GM23338 (cell line): ENCODE data around the gene XRCC4. TPM values are rescaled to one million over a fixed set of nuclear protein-coding genes. Genes with fewer than 3 reads are reported as not detected.
A peak's percentile ranks its signal among the peaks of the same experiment; 100 is the strongest.

Source experiments
- ATAC-seq: fragments of 200-7000 bp; cut with Tn5 transposase; 3 replicates; pipeline ENCODE4 v1.9.1; 2020
- DNase-seq: peaks from one replicate; pipeline ENCODE4 v3.0.0-alpha.2; 2015; ENCODE audit warnings: low spot score
- H2AFZ ChIP-seq: fragments of 200-600 bp; sonication (generic); 2 replicates; pipeline ENCODE4 v1.8.0; 2016; ENCODE audit warnings: antibody characterized with exemption, mild to moderate bottlenecking, moderate library complexity
- H3F3A ChIP-seq: fragments of 200-600 bp; sonication (generic); replicated peaks from 2 replicates; pipeline ENCODE4 v1.8.0; 2017; ENCODE audit warnings: antibody characterized with exemption, mixed run types, low read depth
- H3K27ac ChIP-seq: fragments of 200-600 bp; sonication (generic); 2 replicates; pipeline ENCODE4 v1.6.1; 2016; ENCODE audit warnings: low read depth
- H3K27me3 ChIP-seq: fragments of 200-600 bp; sonication (generic); 2 replicates; pipeline ENCODE4 v1.8.0; 2016; ENCODE audit warnings: mild to moderate bottlenecking, mixed run types, moderate library complexity; ENCODE audit not compliant: insufficient read depth
- H3K36me3 ChIP-seq: fragments of 200-600 bp; sonication (generic); 2 replicates; pipeline ENCODE4 v1.8.0; 2016; ENCODE audit warnings: mild to moderate bottlenecking; ENCODE audit not compliant: insufficient read depth
- H3K4me1 ChIP-seq: fragments of 200-600 bp; sonication (generic); 2 replicates; pipeline ENCODE4 v1.8.0; 2016; ENCODE audit warnings: mild to moderate bottlenecking, moderate library complexity; ENCODE audit not compliant: insufficient read depth
- H3K4me2 ChIP-seq: fragments of 200-600 bp; sonication (generic); 2 replicates; pipeline ENCODE4 v1.7.1; 2017; ENCODE audit warnings: mixed run types
- H3K4me3 ChIP-seq: fragments of 200-600 bp; sonication (generic); 2 replicates; pipeline ENCODE4 v1.6.1; 2016; ENCODE audit warnings: mixed run types
- H3K79me2 ChIP-seq: fragments of 200-600 bp; sonication (generic); replicated peaks from 2 replicates; pipeline ENCODE4 v1.8.0; 2017; ENCODE audit warnings: mild to moderate bottlenecking; ENCODE audit not compliant: insufficient read depth
- H3K9me2 ChIP-seq: fragments of 200-600 bp; sonication (generic); 2 replicates; pipeline ENCODE4 v1.8.0; 2017; ENCODE audit not compliant: insufficient read depth
- H4K20me1 ChIP-seq: fragments of 200-600 bp; sonication (generic); replicated peaks from 2 replicates; pipeline ENCODE4 v1.8.0; 2017; ENCODE audit warnings: mild to moderate bottlenecking; ENCODE audit not compliant: insufficient read depth
- H3K27ac Mint-ChIP-seq: 2 replicates; pipeline ENCODE4 v1.8.0; 2020; ENCODE audit warnings: inconsistent platforms, mild to moderate bottlenecking, moderate library complexity, mixed read lengths
- H3K27me3 Mint-ChIP-seq: 3 replicates; pipeline ENCODE4 v1.8.0; 2022; ENCODE audit warnings: low read depth, mild to moderate bottlenecking, moderate library complexity, mixed read lengths, inconsistent platforms; ENCODE audit not compliant: insufficient read depth, poor library complexity
- H3K36me3 Mint-ChIP-seq: 3 replicates; pipeline ENCODE4 v1.8.0; 2021; ENCODE audit warnings: low read depth, mild to moderate bottlenecking, inconsistent platforms, moderate library complexity, mixed read lengths
- H3K4me1 Mint-ChIP-seq: 3 replicates; pipeline ENCODE4 v1.8.0; 2020; ENCODE audit warnings: mild to moderate bottlenecking, inconsistent platforms, mixed read lengths
- H3K4me3 Mint-ChIP-seq: 3 replicates; pipeline ENCODE4 v1.8.0; 2021; ENCODE audit warnings: moderate library complexity, mild to moderate bottlenecking, inconsistent platforms, mixed read lengths
- H3K9me3 Mint-ChIP-seq: 3 replicates; pipeline ENCODE4 v1.8.0; 2020; ENCODE audit warnings: moderate library complexity, mild to moderate bottlenecking, inconsistent platforms, mixed read lengths
- CREB1 ChIP-seq: fragments of 250-450 bp; sonication (Bioruptor Pico); IDR thresholded peaks from 2 replicates; pipeline ENCODE4 v1.5.0; 2020; ENCODE audit warnings: low read depth, mild to moderate bottlenecking, moderate library complexity
- EZH2 ChIP-seq: fragments of 200-600 bp; sonication (generic); IDR thresholded peaks from one replicate; pipeline ENCODE4 v1.8.0; 2017; ENCODE audit warnings: antibody characterized with exemption, mild to moderate bottlenecking, low read depth; ENCODE audit not compliant: unreplicated experiment
- EZH2phosphoT487 ChIP-seq: fragments of 200-600 bp; sonication (generic); IDR thresholded peaks from one replicate; pipeline ENCODE4 v1.8.1; 2018; ENCODE audit warnings: antibody characterized with exemption; ENCODE audit not compliant: unreplicated experiment
- JUNB ChIP-seq: IDR thresholded peaks from one replicate; pipeline ENCODE4 v1.6.1; 2016; ENCODE audit warnings: antibody characterized with exemption; ENCODE audit not compliant: unreplicated experiment
- NANOG ChIP-seq: IDR thresholded peaks from 2 replicates; pipeline ENCODE4 v1.6.1; 2016; ENCODE audit warnings: antibody characterized with exemption, borderline replicate concordance
- POLR2AphosphoS5 ChIP-seq: IDR thresholded peaks from 2 replicates; pipeline ENCODE4 v1.6.1; 2016; ENCODE audit warnings: antibody characterized with exemption, low read depth
- REST ChIP-seq: IDR thresholded peaks from one replicate; pipeline ENCODE4 v1.6.1; 2018; ENCODE audit warnings: antibody characterized with exemption; ENCODE audit not compliant: unreplicated experiment
- STAT1 ChIP-seq: IDR thresholded peaks from one replicate; pipeline ENCODE4 v1.6.1; 2016; ENCODE audit warnings: antibody characterized with exemption; ENCODE audit not compliant: unreplicated experiment
- ZNF114 ChIP-seq: fragments of 250-450 bp; sonication (Bioruptor Pico); IDR thresholded peaks from 2 replicates; pipeline ENCODE4 v1.5.0; 2020; ENCODE audit warnings: mild to moderate bottlenecking, moderate library complexity
- ZNF331 ChIP-seq: fragments of 250-450 bp; sonication (Bioruptor Pico); IDR thresholded peaks from 2 replicates; pipeline ENCODE4 v1.5.0; 2020; ENCODE audit warnings: low read depth, mild to moderate bottlenecking, moderate library complexity
- ZNF462 ChIP-seq: fragments of 250-450 bp; sonication (Bioruptor Pico); IDR thresholded peaks from 2 replicates; pipeline ENCODE4 v1.5.0; 2020; ENCODE audit warnings: mild to moderate bottlenecking, moderate library complexity
- polyA plus RNA-seq: library from polyadenylated mRNA; unstranded; fragments of >200 nt; fragmentation: Nextera tagmentation; extraction: Ambion mirVana; gene quantifications from 2 replicates; pipeline ENCODE4 v1.2.1, GENCODE V29; 2016
- total RNA-seq: library from RNA; depleted of rRNA; stranded (reverse); fragments of >200 nt; shearing (Covaris generic); gene quantifications from 2 replicates; pipeline ENCODE4 v1.2.3, GENCODE V29; 2014
- TF ChIP-seq, protein P1 (sequence below), 2 experiments: fragments of 200-600 bp in 1 of 2; sonication (generic) in 1 of 2; conservative IDR thresholded peaks; 2 replicates each; pipeline versions ENCODE4 v1.5.1 to v1.6.1; 2016 to 2017; ENCODE audit warnings: antibody characterized with exemption in 2 of 2, low read depth in 2 of 2, mild to moderate bottlenecking in 2 of 2, moderate library complexity in 1 of 2

Gene XRCC4
- total and polyA plus RNA-seq, 2 experiments from 2014 or later: 11.5 to 22.4 TPM

DNA sequence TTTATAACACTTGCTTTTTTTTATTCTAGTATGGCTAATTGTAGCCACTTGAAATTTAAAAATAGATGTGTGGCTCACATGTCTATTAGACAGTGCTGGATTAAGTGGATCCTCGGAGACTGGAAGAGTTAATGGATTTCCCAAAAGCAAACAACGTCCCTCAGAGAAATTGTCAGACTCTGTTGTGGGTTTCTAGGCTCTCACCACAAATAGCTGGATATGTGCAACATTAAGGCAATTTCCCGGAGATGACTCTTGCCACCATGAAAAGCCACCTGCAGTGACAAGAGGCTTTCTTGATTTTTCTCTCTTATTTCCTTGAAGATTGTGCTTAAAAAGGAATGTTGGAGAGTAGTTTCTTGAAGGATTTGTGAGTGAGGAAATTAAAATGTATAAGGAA is 43.3 kb upstream of the XRCC4 start (continued):
- TF ChIP-seq, protein P1, sequence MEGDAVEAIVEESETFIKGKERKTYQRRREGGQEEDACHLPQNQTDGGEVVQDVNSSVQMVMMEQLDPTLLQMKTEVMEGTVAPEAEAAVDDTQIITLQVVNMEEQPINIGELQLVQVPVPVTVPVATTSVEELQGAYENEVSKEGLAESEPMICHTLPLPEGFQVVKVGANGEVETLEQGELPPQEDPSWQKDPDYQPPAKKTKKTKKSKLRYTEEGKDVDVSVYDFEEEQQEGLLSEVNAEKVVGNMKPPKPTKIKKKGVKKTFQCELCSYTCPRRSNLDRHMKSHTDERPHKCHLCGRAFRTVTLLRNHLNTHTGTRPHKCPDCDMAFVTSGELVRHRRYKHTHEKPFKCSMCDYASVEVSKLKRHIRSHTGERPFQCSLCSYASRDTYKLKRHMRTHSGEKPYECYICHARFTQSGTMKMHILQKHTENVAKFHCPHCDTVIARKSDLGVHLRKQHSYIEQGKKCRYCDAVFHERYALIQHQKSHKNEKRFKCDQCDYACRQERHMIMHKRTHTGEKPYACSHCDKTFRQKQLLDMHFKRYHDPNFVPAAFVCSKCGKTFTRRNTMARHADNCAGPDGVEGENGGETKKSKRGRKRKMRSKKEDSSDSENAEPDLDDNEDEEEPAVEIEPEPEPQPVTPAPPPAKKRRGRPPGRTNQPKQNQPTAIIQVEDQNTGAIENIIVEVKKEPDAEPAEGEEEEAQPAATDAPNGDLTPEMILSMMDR (conservative IDR thresholded peaks at IDR 0.05; ENCODE audit: low read depth in 2 of 2): no peak
- no peak for TF ChIP-seq JUNB
- TF ChIP-seq REST: no peak
- no peak for TF ChIP-seq EZH2
- no peak for TF ChIP-seq NANOG
- TF ChIP-seq EZH2phosphoT487: no peak
- no peak for TF ChIP-seq CREB1 (CRISPR knock-in tag)
- TF ChIP-seq ZNF331 (CRISPR knock-in tag): no peak

DNA sequence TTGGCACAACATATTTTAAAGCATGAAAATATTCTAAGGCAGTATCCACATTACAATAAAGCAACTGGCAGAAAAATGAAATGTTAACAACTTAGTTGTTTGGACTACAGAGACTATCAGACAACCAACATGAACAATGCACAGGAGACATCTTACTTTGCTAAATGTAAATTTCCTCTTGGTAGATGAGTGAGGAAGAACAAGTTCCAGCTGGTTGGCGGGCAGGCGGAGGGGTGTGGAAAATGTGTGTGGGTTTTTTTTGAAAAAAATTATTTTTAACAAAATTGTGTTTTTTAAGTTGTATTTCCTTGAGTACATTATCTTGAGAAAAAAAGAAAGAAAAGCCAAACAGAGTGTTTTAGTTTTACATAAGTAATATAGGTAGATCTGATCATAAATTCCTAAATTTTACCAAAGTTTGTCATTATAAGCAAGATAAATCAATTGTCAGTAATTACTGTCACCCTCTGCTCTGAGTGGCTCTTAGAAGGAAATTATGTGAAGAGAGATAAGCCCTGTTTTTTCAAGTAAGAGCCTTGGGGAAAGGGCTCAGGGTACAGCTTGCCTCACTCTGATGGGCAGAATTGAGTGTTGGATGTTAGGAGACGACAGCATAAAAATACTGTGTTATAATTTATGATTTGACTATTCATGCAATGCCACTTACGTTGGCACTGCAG is 42.7 kb upstream of the XRCC4 start:
- no peaks in the 10 kb centered on the region for H3K27me3 ChIP-seq
- Mint-ChIP-seq H3K4me1 (peaks cover 33% of the 10 kb centered on the region), H3K9me3 (no peaks in the 10 kb centered on the region), H3K27ac (no peak overlapping the region), H3K4me3 (no peak overlapping the region), H3K36me3 (peaks cover 5% of the 10 kb centered on the region; the same call in 2 of the 3 replicates), H3K27me3 (no peaks in the 10 kb centered on the region)
- H3K4me1 ChIP-seq: peaks cover 19% of the 10 kb centered on the region
- H2AFZ ChIP-seq: peak overlapping the region; percentile 76; the same call in 1 of the 2 replicates
- no peaks in the 10 kb centered on the region for H3K9me2 ChIP-seq
- DNase-seq (no peak), ATAC-seq (no peak)
- H3K4me3 ChIP-seq: no peak overlapping the region
- H3K27ac ChIP-seq: no peak overlapping the region
- H3F3A ChIP-seq: no peaks in the 10 kb centered on the region
- no peaks in the 10 kb centered on the region for H3K79me2 ChIP-seq
- no peaks in the 10 kb centered on the region for H4K20me1 ChIP-seq
- H3K4me2 ChIP-seq: no peak overlapping the region
- no peaks in the 10 kb centered on the region for H3K36me3 ChIP-seq
- TF ChIP-seq EZH2: no peak
- no peak for TF ChIP-seq NANOG
- no peak for TF ChIP-seq POLR2AphosphoS5
- TF ChIP-seq ZNF114 (CRISPR knock-in tag): no peak
- TF ChIP-seq JUNB: no peak
- no peak for TF ChIP-seq ZNF331 (CRISPR knock-in tag)
- TF ChIP-seq STAT1: no peak
- no peak for TF ChIP-seq ZNF462
- no peak for TF ChIP-seq CREB1 (CRISPR knock-in tag)
